IMR-90 (cell line): Measurements from ENCODE around the gene MICAL2. TPM values are rescaled to one million over a fixed set of nuclear protein-coding genes. Genes with fewer than 3 reads are reported as not detected.

Experiments
- ATAC-seq: fragments of 200-7000 bp; cut with Tn5 transposase; 2 replicates; pipeline ENCODE4 v1.9.1; 2020; ENCODE audit warnings: low read depth, mild to moderate bottlenecking, moderate library complexity
- BruUV-seq: library from RNA; stranded (reverse); fragments of 400-500 nt; replicated peaks from 2 replicates; lab custom pipeline; 2021; lab: Mats Ljungman, UMichigan
- CTCF ChIA-PET: fragments of 300-600 bp; formaldehyde crosslinking; extraction: SDS; loops from one replicate; lab custom pipeline; 2021; ENCODE audit warnings: antibody characterized with exemption; lab: Yijun Ruan, JAX
- POLR2A ChIA-PET: fragments of 300-600 bp; sonication (Branson Sonifier 250); formaldehyde crosslinking; loops from one replicate; lab custom pipeline; 2022; ENCODE audit warnings: antibody characterized with exemption; ENCODE audit not compliant: unreplicated experiment; lab: Charles Lee
- DNase-seq: peaks from one replicate; pipeline ENCODE4 v3.0.0; 2013
- H2AFZ ChIP-seq: replicated peaks from 2 replicates; pipeline ENCODE3; 2013; ENCODE audit warnings: low read length, mild to moderate bottlenecking; ENCODE audit not compliant: poor library complexity
- H2AK5ac ChIP-seq: 2 replicates; pipeline ENCODE4 v1.6.1; 2013; ENCODE audit warnings: low read depth, low read length, inconsistent platforms
- H2AK9ac ChIP-seq: replicated peaks from 2 replicates; pipeline ENCODE3; 2013; ENCODE audit warnings: mild to moderate bottlenecking, low read depth, low read length, moderate library complexity; ENCODE audit not compliant: poor library complexity
- H2BK120ac ChIP-seq: 2 replicates; pipeline ENCODE4 v1.6.1; 2013; ENCODE audit warnings: low read depth, low read length, inconsistent platforms
- H2BK15ac ChIP-seq: 3 replicates; pipeline ENCODE4 v1.6.1; 2013; ENCODE audit warnings: low read depth, low read length, inconsistent platforms
- H2BK20ac ChIP-seq: 2 replicates; pipeline ENCODE4 v1.6.1; 2013; ENCODE audit warnings: low read depth, mild to moderate bottlenecking, inconsistent platforms, low read length, moderate library complexity
- H2BK5ac ChIP-seq: 2 replicates; pipeline ENCODE4 v1.6.1; 2013; ENCODE audit warnings: mild to moderate bottlenecking, low read depth, low read length, inconsistent platforms; ENCODE audit not compliant: poor library complexity, severe bottlenecking
- H3K14ac ChIP-seq: replicated peaks from 2 replicates; pipeline ENCODE4 v1.6.1; 2013; ENCODE audit warnings: low read depth, low read length, inconsistent platforms
- H3K18ac ChIP-seq: 2 replicates; pipeline ENCODE4 v1.6.1; 2013; ENCODE audit warnings: low read depth, low read length, control low read depth
- H3K23ac ChIP-seq: 2 replicates; pipeline ENCODE4 v1.6.1; 2013; ENCODE audit warnings: low read depth, low read length, inconsistent platforms
- H3K27ac ChIP-seq: 2 replicates; pipeline ENCODE4 v1.5.1; 2013; ENCODE audit warnings: mild to moderate bottlenecking, control low read depth, low read length; ENCODE audit not compliant: insufficient read depth
- H3K27me3 ChIP-seq: 2 replicates; pipeline ENCODE4 v1.6.1; 2013; ENCODE audit warnings: low read length; ENCODE audit not compliant: control insufficient read depth, insufficient read depth
- H3K36me3 ChIP-seq: 2 replicates; pipeline ENCODE4 v1.6.1; 2013; ENCODE audit warnings: low read length, mixed read lengths; ENCODE audit not compliant: control insufficient read depth, insufficient read depth
- H3K4ac ChIP-seq: 2 replicates; pipeline ENCODE4 v1.6.1; 2013; ENCODE audit warnings: low read depth, low read length, inconsistent platforms
- H3K4me1 ChIP-seq: 2 replicates; pipeline ENCODE4 v1.6.1; 2013; ENCODE audit warnings: low read length, mixed read lengths; ENCODE audit not compliant: control insufficient read depth, insufficient read depth
- H3K4me2 ChIP-seq: 2 replicates; pipeline ENCODE4 v1.6.1; 2013; ENCODE audit warnings: low read depth, mild to moderate bottlenecking, control low read depth, low read length, moderate library complexity
- H3K4me3 ChIP-seq: 2 replicates; pipeline ENCODE4 v1.5.1; 2013; ENCODE audit warnings: low read depth, mild to moderate bottlenecking, control low read depth, low read length, moderate library complexity; ENCODE audit not compliant: insufficient read depth
- H3K56ac ChIP-seq: 2 replicates; pipeline ENCODE4 v1.6.1; 2013; ENCODE audit warnings: low read length, inconsistent platforms; ENCODE audit not compliant: insufficient read depth; ENCODE audit errors: extremely low read depth
- H3K79me1 ChIP-seq, 2 experiments: 2 replicates each; pipeline ENCODE4 v1.6.1; 2013; ENCODE audit warnings: low read length in 2 of 2, inconsistent platforms in 1 of 2, low read depth in 1 of 2
- H3K9ac ChIP-seq: 2 replicates; pipeline ENCODE4 v1.6.1; 2013; ENCODE audit warnings: low read depth, low read length, control low read depth
- H3K9me1 ChIP-seq: 2 replicates; pipeline ENCODE4 v1.6.1; 2013; ENCODE audit warnings: low read length, inconsistent platforms; ENCODE audit not compliant: insufficient read depth
- H3K9me3 ChIP-seq: 2 replicates; pipeline ENCODE4 v1.6.1; 2013; ENCODE audit warnings: low read length; ENCODE audit not compliant: control insufficient read depth, insufficient read depth
- H4K20me1 ChIP-seq: 2 replicates; pipeline ENCODE4 v1.6.1; 2013; ENCODE audit warnings: low read length, inconsistent platforms; ENCODE audit not compliant: insufficient read depth
- H4K5ac ChIP-seq: 2 replicates; pipeline ENCODE4 v1.6.1; 2013; ENCODE audit warnings: mild to moderate bottlenecking, low read depth, low read length, control low read depth
- H4K8ac ChIP-seq, 2 experiments: 2 replicates each; pipeline ENCODE4 v1.6.1; 2013; ENCODE audit warnings: low read depth in 2 of 2, low read length in 2 of 2, control low read depth in 1 of 2, inconsistent platforms in 1 of 2
- H4K91ac ChIP-seq: 2 replicates; pipeline ENCODE4 v1.6.1; 2013; ENCODE audit warnings: low read depth, low read length, inconsistent platforms; ENCODE audit not compliant: insufficient read depth
- BHLHE40 ChIP-seq: fragments of 150-350 bp; IDR thresholded peaks from 2 replicates; pipeline ENCODE4 v1.6.1; 2016; ENCODE audit warnings: mild to moderate bottlenecking, low read depth, low read length
- CEBPB ChIP-seq: IDR thresholded peaks from 2 replicates; pipeline ENCODE4 v1.6.1; 2012; ENCODE audit warnings: low read depth, low read length, improper control_type of control experiment
- FOS ChIP-seq: fragments of 150-350 bp; IDR thresholded peaks from 2 replicates; pipeline ENCODE4 v1.6.1; 2016; ENCODE audit warnings: low read depth, low read length
- MAFK ChIP-seq: IDR thresholded peaks from 2 replicates; pipeline ENCODE4 v1.6.1; 2012; ENCODE audit warnings: low read depth, low read length, improper control_type of control experiment
- MAZ ChIP-seq: IDR thresholded peaks from 2 replicates; pipeline ENCODE4 v1.6.1; 2012; ENCODE audit warnings: low read depth, mild to moderate bottlenecking, low read length, improper control_type of control experiment, moderate library complexity, borderline replicate concordance
- POLR2A ChIP-seq: IDR thresholded peaks from 2 replicates; pipeline ENCODE4 v1.6.1; 2012; ENCODE audit warnings: mild to moderate bottlenecking, low read depth, low read length
- RCOR1 ChIP-seq: IDR thresholded peaks from 2 replicates; pipeline ENCODE4 v1.6.1; 2012; ENCODE audit warnings: mild to moderate bottlenecking, low read length, improper control_type of control experiment; ENCODE audit not compliant: insufficient replicate concordance
- USF2 ChIP-seq: fragments of 150-350 bp; IDR thresholded peaks from 2 replicates; pipeline ENCODE4 v1.6.1; 2017; ENCODE audit warnings: mild to moderate bottlenecking, antibody characterized with exemption, low read length, low read depth
- WGBS, 2 experiments: methylation state at CpG; one replicate each; pipeline versions ENCODE4 v1.1.5 to v1.1.7; 2013; ENCODE audit warnings: missing lambda C conversion rate in 2 of 2; ENCODE audit not compliant: insufficient read length in 1 of 2; ENCODE audit errors: extremely low coverage in 2 of 2; 5-methylcytosine and 5-hydroxymethylcytosine counted together
- dilution Hi-C: fragments of 300-500 bp; cut with HindIII; formaldehyde crosslinking; loops from one replicate; pipeline ENCODE4 v1.14.3; 2018; ENCODE audit warnings: low sequenced_read_pairs; ENCODE audit not compliant: unreplicated experiment
- in situ Hi-C: fragments of 300-500 bp; cut with MboI; formaldehyde crosslinking; loops from 3 replicates; pipeline ENCODE4 v1.14.3; 2019; ENCODE audit warnings: low sequenced_read_pairs, inconsistent platforms, mixed read lengths
- intact Hi-C: fragments of 100-400 bp; cut with micrococcal nuclease; formaldehyde crosslinking; loops from 2 replicates; pipeline ENCODE4 v1.10.0; 2022
- polyA plus RNA-seq, 3 experiments: library from polyadenylated mRNA; depleted of rRNA; stranded (reverse); fragments of >200 nt; gene quantifications; 2 replicates each; pipeline ENCODE4 v1.2.3, GENCODE V29; 2012; ENCODE audit warnings: low replicate concordance in 1 of 3
- total RNA-seq: library from RNA; depleted of rRNA; stranded (reverse); fragments of >200 nt; gene quantifications from 2 replicates; pipeline ENCODE4 v1.2.3, GENCODE V29; 2012
- TF ChIP-seq, protein P1 (sequence below): fragments of 150-350 bp; IDR thresholded peaks from 2 replicates; pipeline ENCODE4 v1.6.1; 2016; ENCODE audit warnings: low read depth, mild to moderate bottlenecking, low read length, moderate library complexity, borderline replicate concordance

MICAL2 gene
- total and polyA plus RNA-seq, 2 of the 4 experiments (the other 2 are of a cell fraction), result 170 to 336 TPM

DNA sequence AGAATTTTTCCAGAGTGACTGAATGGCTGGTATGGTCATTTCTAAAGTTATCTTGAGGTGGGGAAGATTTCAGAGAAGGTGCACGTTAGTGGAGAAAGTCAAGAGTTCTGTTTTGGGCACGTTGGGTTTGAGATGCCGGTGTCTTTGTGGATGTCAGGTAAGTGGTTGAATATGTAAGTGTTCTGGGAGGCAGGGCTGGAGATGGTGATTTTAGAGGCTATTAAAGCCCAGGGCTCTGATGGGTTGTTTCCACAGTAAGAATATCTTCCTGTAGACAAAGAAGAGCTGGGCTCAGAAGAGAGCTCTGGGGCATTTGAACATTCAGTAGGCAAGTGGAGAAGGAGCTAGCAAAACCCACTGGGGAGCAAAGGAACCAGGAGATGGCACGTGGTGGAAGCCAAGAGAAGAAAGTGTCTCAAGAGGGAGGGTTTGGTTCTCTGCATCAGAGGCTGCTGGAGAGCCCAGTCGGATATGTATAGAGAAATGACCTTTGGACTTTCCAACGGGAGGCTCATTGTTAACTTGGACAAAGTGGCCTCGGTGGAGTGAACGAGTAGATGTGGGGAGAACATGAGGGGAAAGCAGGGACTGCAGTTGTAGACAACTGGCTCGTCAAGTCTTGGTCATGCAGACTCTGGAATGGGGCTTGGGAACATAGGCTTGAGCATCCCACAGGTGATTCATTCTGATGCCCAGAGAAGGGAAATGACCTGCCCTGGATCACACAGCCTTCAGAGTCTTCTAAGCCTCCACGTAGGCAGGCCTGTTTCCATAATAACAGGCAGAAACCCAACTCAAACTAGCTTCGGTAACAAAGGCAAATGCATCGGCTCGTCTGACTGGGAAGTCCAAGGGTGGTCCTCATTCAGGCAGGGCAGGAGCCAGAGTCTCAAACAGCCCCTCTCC is 168.6 kb downstream of the MICAL2 start (continued):
- TF ChIP-seq POLR2A, result no peak
- no peak for TF ChIP-seq MAFK
- no peak for TF ChIP-seq FOS

GRCh38 chr11:12279672-12280108 is 169.3 kb downstream of the MICAL2 start:
- Histone ChIP-seq H2AK9ac (no peak overlapping the region), H2BK20ac (peak overlapping the region; percentile 47; the same call in 1 of the 2 replicates), H3K9ac (no peak overlapping the region), H3K18ac (peak overlapping the region; percentile 36; the same call in 1 of the 2 replicates), H3K4ac (peak overlapping the region; percentile 59), H4K20me1 (no peaks in the 10 kb centered on the region), H4K8ac (0 out of 4 replicates have a peak overlapping the region, but pooled peaks of 1 of the 2 experiments have one; percentile 13), H3K4me1 (peaks cover 16% of the 10 kb centered on the region), H3K4me2 (no peak overlapping the region), H2AFZ (no peak overlapping the region), H3K27ac (no peak overlapping the region), H3K36me3 (no peaks in the 10 kb centered on the region), H2BK120ac (peak overlapping the region; percentile 91), H3K79me1 (peaks cover 15 to 35% of the 10 kb centered on the region in 2 experiments), H4K91ac (peak overlapping the region; percentile 50), H3K9me1 (peaks cover 32% of the 10 kb centered on the region), H2BK15ac (peak overlapping the region; percentile 47; the same call in 2 of the 3 replicates), H3K4me3 (no peak overlapping the region), H3K14ac (peak overlapping the region; percentile 50), H3K56ac (no peak overlapping the region), H2BK5ac (no peak overlapping the region), H3K27me3 (no peaks in the 10 kb centered on the region), H3K9me3 (no peaks in the 10 kb centered on the region), H3K23ac (0 out of 2 replicates have a peak overlapping the region, but pooled peaks have one; percentile 10), H4K5ac (no peak overlapping the region), H2AK5ac (peak overlapping the region; percentile 67)
- CTCF ChIA-PET, result interaction anchor here (3.3 kb wide), 1 partner anchor 193 kb away, joined by 17 read pairs; no protein-coding TSS in a partner anchor
- ATAC-seq (no peak), DNase-seq (no peak)
- in situ Hi-C loops (loop anchor here (5.0 to 25.0 kb wide), 3 partner anchors 232 to 1242 kb away; no protein-coding TSS in a partner anchor), dilution Hi-C loops (no loop called here), intact Hi-C loops (loop anchor here (5.0 kb wide), 6 partner anchors 42 to 432 kb away; partner anchors contain the start of gene MICAL2)
- no peak for TF ChIP-seq FOS
- TF ChIP-seq POLR2A, result no peak
- TF ChIP-seq RCOR1, result no peak
- TF ChIP-seq USF2, result no peak
- TF ChIP-seq MAZ, result no peak
- TF ChIP-seq BHLHE40, result no peak
- TF ChIP-seq CEBPB, result no peak
- TF ChIP-seq, protein P1, sequence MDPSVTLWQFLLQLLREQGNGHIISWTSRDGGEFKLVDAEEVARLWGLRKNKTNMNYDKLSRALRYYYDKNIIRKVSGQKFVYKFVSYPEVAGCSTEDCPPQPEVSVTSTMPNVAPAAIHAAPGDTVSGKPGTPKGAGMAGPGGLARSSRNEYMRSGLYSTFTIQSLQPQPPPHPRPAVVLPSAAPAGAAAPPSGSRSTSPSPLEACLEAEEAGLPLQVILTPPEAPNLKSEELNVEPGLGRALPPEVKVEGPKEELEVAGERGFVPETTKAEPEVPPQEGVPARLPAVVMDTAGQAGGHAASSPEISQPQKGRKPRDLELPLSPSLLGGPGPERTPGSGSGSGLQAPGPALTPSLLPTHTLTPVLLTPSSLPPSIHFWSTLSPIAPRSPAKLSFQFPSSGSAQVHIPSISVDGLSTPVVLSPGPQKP, result no peak
- TF ChIP-seq MAFK, result no peak
- no TSS peak for BruUV-seq
- POLR2A ChIA-PET, result no interaction called here
- WGBS, 2 experiments, result 100% methylated on average over 1 of the region's 4 CpGs; no CpG with 5 or more reads in 1 of the 2 experiments
